ENCODE data around the gene BLOC1S6. TPM values are rescaled to one million over a fixed set of nuclear protein-coding genes. Genes with fewer than 3 reads are reported as not detected.

The BLOC1S6 gene
- total RNA-seq, 1 donor from 2014 or later, result 137 TPM

Small RNA genes within 50 kb of the gene (small RNA-seq; reads per million reads assigned to genes)
- not detected for gene DPPA5P2
- gene RF00019, result not detected

Other genes starting within 250 kb of the BLOC1S6 start
- 91.3 TPM for gene GATM, start 208.8 kb upstream of the BLOC1S6 start, total RNA-seq
- gene SLC30A4, start 64.6 kb upstream of the BLOC1S6 start, total RNA-seq, result 38.7 TPM
- gene SQOR, start 47.6 kb downstream of the BLOC1S6 start, total RNA-seq, result 2.9 TPM